LNCAP (cell line): ENCODE measurements around the gene CTNNA2.

Experiments used
- CTCF ChIP-seq: fragments of 450-650 bp; IDR thresholded peaks from 2 replicates; pipeline ENCODE4 v1.5.1; 2017; ENCODE audit warnings: mild to moderate bottlenecking

The CTNNA2 gene

DNA sequence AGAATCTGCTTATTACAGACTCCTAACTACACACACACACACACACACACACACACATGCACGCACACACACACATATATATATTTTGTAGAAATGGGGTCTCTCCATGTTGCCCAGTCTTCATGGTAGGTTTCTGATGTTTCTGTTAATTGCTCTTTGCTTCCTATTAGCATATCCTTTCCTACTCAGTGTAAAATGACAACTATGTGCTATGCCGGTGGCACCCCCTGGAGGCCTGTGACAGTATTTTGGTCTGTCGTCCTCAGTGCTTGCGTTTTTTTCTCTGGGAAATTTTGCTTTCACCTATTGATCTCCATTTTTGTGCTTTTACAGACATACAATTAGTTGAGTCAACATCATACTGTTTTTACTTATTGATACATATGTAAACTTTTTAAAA lies 469.6 kb downstream of the CTNNA2 start:
- TF ChIP-seq CTCF: peak; percentile 50; the same call in 1 of the 2 replicates

DNA sequence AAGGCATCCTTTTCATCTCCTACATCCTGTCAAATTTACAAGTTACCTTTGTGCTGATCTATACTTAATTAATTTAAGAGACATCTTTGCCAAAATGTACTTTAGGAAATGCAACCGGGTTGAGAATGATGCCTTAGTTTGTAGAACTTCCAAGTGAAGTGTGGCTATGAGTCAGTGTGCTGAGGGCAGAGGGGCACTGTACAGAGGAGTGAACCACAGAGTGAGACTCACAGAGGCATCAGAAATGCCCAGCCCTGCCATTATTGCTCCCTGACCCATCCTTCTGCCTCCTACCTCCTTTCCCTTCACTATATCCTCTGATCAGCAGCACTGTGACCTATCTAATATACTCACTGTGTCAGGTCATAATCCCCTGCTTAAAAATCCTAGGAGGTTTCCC lies 471.6 kb downstream of the CTNNA2 start:
- no peak for TF ChIP-seq CTCF

- no peak for TF ChIP-seq CTCF
Observed at GRCh38 chr2:79985145-79985544, 472.3 kb downstream of the CTNNA2 start.

GRCh38 chr2:79985571-79985970 lies 472.7 kb downstream of the CTNNA2 start:
- no peak for TF ChIP-seq CTCF

DNA sequence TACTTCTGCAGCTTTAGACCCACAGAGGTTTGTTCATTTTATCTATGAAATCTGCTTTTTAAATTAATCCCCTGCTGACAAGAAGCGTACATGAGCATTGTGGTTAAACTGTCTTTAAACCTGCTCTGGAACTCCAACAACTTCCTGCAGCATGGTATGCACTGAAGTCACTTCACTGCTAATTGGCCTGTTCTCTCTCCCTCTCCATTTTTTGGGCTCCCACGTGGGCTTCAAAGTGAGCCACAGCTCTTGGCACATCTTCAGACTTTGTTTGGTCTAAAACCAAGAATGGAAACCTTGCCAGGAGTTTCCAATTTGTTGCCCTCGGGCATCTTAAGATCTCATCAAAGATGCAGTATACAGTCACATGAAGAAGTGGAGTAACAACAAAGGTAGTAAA lies 480.3 kb downstream of the CTNNA2 start:
- TF ChIP-seq CTCF: no peak

DNA sequence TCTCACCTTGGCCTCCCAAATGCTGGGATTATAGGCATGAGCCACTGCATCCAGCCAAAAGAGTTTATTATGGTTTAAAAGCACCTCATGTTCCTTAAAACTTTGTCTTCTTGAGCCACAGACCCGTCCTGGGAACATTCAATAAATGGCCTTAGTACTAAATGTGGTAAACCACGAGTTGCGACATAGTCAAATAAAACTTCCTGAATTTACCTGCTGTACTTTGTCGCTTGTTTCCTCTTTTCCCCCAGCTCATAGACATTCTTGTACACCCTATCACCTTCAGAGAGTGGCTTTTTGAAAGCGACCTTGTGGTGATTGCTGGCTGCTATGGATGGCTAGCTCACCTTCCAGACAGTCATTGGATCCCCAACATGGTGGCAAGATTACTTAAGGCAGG lies 481.3 kb downstream of the CTNNA2 start:
- TF ChIP-seq CTCF: no peak

DNA sequence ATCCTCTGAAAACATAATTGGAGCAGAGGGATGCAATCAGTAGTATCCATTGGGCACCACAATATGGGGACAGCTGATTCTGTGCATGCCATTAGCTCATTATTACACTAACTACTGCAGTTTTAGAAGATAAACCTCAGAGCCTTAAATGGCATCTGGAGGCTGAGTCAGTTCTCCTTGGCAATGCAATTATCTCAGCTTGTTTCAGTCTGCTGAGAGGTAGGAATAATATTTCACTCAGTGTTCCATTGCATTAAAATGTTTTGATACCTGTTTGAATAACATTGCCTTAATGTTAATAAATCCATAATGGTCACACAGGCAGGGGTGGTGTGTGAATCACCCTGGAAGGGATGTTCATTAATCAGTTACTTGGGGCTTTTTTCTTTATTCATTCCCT lies 482.1 kb downstream of the CTNNA2 start:
- TF ChIP-seq CTCF: no peak

DNA sequence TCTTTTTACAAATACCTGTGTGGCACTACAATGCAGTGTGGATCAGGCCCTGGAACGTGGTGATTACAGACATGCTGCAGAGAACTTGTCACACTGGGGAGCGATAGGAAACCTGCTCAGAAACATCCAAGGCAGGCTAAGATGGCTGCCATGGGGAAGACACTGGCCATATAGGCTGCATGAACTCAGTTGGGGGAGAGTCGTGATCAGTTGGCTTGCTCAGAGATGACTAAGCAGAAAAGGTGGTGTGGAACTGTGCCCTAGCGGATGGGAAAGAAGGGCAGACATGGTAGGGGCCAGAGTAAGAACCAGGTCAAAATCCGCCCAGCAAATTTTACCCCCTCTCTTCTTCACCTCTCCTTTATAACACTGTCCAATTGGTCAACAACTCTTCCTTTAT lies 483.9 kb downstream of the CTNNA2 start:
- TF ChIP-seq CTCF: no peak
